Activated T-cell treated with anti-CD3 and anti-CD28 coated beads, Interleukin-2, amount 50 U/mL, for 24 hours (primary cell): ENCODE data around the gene IFITM1.

Experiments used
- DNase-seq: peaks from one replicate; pipeline ENCODE4 v3.0.0-alpha.2; 2020
- H3K27ac Mint-ChIP-seq: 2 replicates; pipeline ENCODE4 v1.8.0; 2020; ENCODE audit warnings: mild to moderate bottlenecking, mixed read lengths
- H3K27me3 Mint-ChIP-seq: 2 replicates; pipeline ENCODE4 v1.8.0; 2020; ENCODE audit warnings: mixed read lengths
- H3K36me3 Mint-ChIP-seq: 2 replicates; pipeline ENCODE4 v1.8.0; 2020; ENCODE audit warnings: low read depth, mixed read lengths
- H3K4me1 Mint-ChIP-seq: 2 replicates; pipeline ENCODE4 v1.8.0; 2020; ENCODE audit warnings: low read depth, mixed read lengths
- H3K4me3 Mint-ChIP-seq: 2 replicates; pipeline ENCODE4 v1.8.0; 2020; ENCODE audit warnings: mild to moderate bottlenecking, moderate library complexity, mixed read lengths
- H3K9me3 Mint-ChIP-seq: 2 replicates; pipeline ENCODE4 v1.8.0; 2020; ENCODE audit warnings: mixed read lengths

Gene IFITM1

GRCh38 chr11:287821-288477, 25.9 kb upstream of the IFITM1 start:
- Mint-ChIP-seq H3K27ac (peak overlapping the region; percentile 92), H3K4me1 (peaks cover 29% of the 10 kb centered on the region), H3K36me3 (peaks cover 8% of the 10 kb centered on the region), H3K4me3 (peak overlapping the region; percentile 82), H3K9me3 (no peaks in the 10 kb centered on the region), H3K27me3 (peaks cover 9% of the 10 kb centered on the region)
- DNase-seq, result peak; percentile 69

DNA sequence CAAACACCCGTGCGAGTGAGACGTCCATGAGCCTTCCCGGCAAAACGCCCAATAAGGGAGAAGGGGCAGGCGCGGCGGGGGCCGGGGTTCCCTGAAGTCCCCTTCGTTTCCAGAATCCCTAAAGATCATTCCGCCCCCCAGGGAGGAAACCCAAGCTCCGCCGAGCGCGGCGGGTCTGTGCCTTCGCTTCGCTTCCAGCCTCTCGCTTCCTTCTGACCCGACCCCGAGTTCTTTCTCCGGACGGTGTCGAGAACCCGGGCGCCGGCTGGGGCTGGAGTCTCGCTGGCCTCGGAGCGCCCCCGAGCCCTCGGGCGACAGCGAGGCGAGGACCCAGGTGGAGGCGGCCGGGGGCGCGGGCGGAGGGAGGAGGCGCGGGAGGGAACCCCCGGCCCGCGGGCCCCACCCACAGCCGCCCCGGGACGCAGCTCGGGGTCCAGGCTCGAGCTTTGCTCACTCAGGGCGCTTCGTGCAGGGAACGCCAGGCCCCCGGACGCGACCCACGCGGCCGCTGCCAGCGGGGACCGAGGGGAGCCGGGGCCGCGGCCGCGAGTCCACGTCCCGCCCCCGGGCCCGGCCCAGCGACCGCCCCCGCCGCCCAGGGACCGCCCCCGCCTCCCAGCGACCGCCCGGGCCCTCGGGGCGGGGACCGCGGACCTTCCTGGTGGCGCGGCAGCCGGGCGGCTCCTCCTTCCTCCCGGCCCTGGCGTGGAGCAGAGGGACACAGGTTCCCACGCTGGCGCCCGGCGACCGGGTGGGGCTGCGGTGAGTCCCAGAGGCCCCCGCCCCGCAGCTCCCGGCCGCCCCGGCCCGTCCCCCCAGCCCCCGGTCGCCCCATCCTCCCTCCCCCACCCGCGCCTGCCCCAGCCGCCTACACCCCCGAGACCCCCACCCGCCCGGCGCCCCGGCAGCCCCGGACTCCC, 25.1 kb upstream of the IFITM1 start, which contains the start of gene PGGHG:
PGGHG (plus strand) TSS at position 649 of the 920 bp plus-strand sequence. CDS start 691 bp downstream, outside the sequence.
- Mint-ChIP-seq H3K4me1 (peaks cover 24% of the 10 kb centered on the region), H3K27me3 (peaks cover 8% of the 10 kb centered on the region), H3K36me3 (peaks cover 11% of the 10 kb centered on the region), H3K9me3 (no peaks in the 10 kb centered on the region), H3K27ac (peak within 1 kb of the TSS; percentile 92), H3K4me3 (peak within 1 kb of the TSS; percentile 82)
- peak; percentile 69 for DNase-seq

GRCh38 chr11:289398-289711, 24.5 kb upstream of the IFITM1 start:
- Mint-ChIP-seq H3K27ac (no peak overlapping the region), H3K36me3 (peaks cover 13% of the 10 kb centered on the region), H3K4me3 (peak overlapping the region; percentile 66), H3K4me1 (peaks cover 22% of the 10 kb centered on the region), H3K9me3 (no peaks in the 10 kb centered on the region), H3K27me3 (peaks cover 8% of the 10 kb centered on the region)
- peak; percentile 42 for DNase-seq

- Mint-ChIP-seq H3K27me3 (peaks cover 8% of the 10 kb centered on the region), H3K27ac (no peak overlapping the region)
These were observed 23.9 kb upstream of the IFITM1 start for GRCh38 chr11:289712-290620.

DNA sequence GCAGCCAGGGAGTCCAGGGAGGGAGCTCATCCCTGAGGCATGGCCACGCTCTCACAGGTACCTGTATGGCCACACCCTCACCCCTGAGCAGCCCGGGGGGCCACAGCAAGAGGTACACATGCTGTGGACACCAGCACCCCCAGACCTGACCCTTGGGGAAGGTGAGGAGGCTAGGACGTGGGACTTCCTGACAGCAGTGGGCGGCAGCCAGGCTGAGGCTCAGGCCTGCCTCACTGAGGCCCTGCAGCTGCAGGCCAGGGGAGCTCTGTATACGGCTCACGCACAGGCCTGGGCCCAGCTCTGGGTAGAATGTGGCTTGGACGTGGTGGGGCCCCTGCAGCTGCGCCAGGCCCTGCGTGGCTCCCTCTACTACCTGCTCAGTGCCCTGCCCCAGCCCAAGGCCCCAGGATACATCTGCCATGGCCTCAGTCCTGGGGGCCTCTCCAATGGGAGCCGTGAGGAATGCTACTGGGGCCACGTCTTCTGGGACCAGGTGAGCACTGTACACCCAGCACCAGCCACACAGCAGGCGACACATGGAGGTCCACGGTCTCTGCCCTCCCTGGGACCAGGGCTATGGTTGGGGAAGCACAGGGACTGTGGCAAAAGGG, 23.1 kb upstream of the IFITM1 start:
- peak; percentile 33 for DNase-seq
- Mint-ChIP-seq H3K27me3 (peaks cover 8% of the 10 kb centered on the region), H3K4me1 (peaks cover 22% of the 10 kb centered on the region), H3K9me3 (no peaks in the 10 kb centered on the region), H3K27ac (no peak overlapping the region), H3K36me3 (peaks cover 15% of the 10 kb centered on the region), H3K4me3 (peak overlapping the region; percentile 31)

More at GRCh38 chr11:289712-290620, 23.9 kb upstream of the IFITM1 start:
- H3K9me3 Mint-ChIP-seq, result no peaks in the 10 kb centered on the region
- H3K4me1 Mint-ChIP-seq, result peaks cover 22% of the 10 kb centered on the region
- peak; percentile 43 for DNase-seq
- peaks cover 15% of the 10 kb centered on the region for H3K36me3 Mint-ChIP-seq
- H3K4me3 Mint-ChIP-seq, result peak overlapping the region; percentile 66

DNA sequence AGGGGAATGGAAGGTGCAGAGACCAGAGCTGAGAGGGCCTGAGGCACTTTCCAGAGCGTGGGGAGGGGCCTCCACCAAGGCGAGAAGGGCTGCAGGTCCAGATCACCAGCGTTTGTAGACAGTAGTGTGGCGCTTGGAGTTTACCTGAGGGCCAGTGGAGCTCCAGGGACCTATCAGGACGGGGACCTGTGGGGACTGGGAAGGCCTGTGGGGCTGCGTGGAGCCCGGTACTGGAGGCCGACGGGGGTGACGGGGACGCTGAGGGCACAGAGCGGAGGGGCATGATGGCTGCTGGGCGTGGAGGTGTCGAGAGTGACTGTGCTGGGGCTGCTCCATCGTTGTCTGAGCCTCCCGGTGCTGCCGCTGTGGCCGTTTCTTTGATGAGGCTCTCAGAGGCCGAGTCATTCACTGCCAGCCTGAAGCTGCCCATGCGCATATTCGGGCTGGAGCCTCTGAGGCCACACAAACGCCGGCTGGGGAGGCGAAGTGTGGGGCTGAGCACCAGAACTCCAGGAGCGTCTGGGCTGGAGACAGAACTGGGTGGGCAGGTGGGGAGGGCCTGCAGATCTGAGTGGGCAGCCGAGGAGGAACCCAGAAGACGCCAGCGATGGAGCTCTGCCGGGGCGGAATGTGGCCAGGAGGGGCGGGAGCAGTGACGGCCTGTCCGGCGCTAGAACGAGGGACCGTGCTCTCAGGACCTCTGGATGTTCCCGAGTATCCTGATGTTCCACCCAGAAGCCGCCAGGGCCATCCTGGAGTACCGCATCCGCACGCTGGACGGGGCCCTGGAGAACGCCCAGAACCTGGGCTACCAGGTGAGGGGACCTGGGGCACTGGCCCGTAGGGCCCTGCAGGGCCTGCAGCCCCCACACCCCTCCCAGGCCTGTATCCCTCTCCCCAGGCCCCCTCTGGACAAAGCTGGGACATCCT, 22.3 kb upstream of the IFITM1 start:
- H3K36me3 Mint-ChIP-seq, result peaks cover 15% of the 10 kb centered on the region
- peaks cover 22% of the 10 kb centered on the region for H3K4me1 Mint-ChIP-seq
- peak overlapping the region; percentile 12 for H3K27ac Mint-ChIP-seq
- H3K27me3 Mint-ChIP-seq, result peaks cover 8% of the 10 kb centered on the region
- H3K4me3 Mint-ChIP-seq, result no peak overlapping the region
- peak; percentile 24 for DNase-seq
- H3K9me3 Mint-ChIP-seq, result no peaks in the 10 kb centered on the region

DNA sequence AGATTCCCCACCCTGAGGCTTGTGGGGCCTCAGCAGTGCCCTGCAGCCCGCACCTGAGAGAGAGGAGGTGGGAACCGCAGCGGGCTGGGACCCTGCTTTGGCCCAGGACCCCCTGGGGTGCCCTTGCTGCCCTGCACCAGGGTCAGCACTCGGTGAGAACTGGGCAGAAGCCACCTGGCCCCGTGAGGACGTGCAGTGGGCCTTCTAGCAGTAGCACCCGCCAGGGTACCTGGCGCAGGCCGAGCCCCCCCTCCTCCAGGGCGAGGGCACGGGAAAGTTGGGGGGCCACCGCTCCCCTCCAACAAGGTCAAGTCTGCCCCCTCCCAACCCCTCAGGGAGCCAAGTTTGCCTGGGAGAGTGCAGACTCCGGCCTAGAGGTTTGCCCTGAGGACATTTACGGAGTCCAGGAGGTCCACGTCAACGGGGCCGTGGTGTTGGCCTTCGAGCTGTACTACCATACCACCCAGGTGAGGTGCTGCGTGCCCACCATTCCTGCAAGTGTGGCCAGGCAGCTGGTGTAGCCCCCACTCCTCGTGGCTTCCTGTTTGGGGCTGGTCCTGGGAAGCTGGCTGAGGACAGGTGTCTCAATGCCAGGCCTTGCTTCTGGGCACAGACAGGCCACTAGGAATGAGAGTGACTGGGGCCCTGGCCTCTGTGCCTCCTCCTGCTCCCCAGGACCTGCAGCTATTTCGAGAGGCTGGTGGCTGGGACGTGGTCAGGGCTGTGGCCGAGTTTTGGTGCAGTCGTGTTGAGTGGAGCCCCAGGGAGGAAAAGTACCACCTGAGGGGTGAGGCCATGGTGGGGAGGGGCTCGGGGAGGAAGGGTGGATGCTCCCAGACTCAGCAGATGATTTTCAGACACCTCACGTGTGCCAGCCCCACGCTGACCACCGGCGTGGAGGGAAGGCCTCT, 21.4 kb upstream of the IFITM1 start:
- H3K4me1 Mint-ChIP-seq, result peaks cover 19% of the 10 kb centered on the region
- H3K27ac Mint-ChIP-seq, result no peak overlapping the region

GRCh38 chr11:293271-293851, 20.5 kb upstream of the IFITM1 start:
- no peaks in the 10 kb centered on the region for H3K9me3 Mint-ChIP-seq

More for the DNA sequence above, 21.4 kb upstream of the IFITM1 start:
- H3K27me3 Mint-ChIP-seq, result peaks cover 5% of the 10 kb centered on the region
- peaks cover 15% of the 10 kb centered on the region for H3K36me3 Mint-ChIP-seq
- H3K4me3 Mint-ChIP-seq, result no peak overlapping the region
- peak; percentile 31 for DNase-seq
- no peaks in the 10 kb centered on the region for H3K9me3 Mint-ChIP-seq

DNA sequence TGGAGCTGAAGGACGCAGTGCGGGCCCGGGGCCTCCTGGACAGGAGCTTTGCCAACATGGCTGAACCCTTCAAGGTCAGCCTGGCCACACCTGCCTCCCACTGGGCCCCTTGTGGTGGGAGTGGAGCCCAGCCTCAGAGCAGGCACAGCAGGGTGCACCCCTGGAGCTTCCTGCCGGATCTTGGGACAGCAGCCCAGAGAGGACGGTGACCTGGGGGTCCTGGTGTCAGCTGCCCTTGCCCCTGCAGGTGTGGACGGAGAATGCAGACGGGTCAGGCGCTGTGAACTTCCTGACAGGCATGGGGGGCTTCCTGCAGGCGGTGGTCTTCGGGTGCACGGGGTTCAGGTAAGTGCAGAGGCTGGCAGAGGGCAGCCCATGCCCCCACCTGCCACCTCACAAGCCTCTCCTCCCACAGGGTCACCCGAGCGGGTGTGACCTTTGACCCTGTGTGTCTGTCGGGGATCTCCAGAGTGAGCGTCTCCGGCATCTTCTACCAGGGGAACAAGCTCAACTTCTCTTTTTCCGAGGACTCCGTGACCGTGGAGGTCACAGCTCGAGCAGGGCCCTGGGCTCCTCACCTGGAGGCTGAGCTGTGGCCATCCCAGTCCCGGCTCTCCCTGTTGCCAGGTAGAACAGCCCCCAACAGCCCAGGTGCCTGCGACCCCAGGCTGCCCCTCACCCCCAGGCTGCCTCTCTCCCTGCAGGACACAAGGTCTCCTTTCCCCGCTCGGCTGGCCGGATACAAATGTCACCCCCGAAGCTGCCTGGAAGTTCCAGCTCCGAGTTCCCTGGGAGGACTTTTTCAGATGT, 19.8 kb upstream of the IFITM1 start:
- H3K4me3 Mint-ChIP-seq, result no peak overlapping the region
- peak; percentile 29 for DNase-seq
- H3K9me3 Mint-ChIP-seq, result no peaks in the 10 kb centered on the region
- H3K27ac Mint-ChIP-seq, result no peak overlapping the region
- H3K4me1 Mint-ChIP-seq, result peaks cover 12% of the 10 kb centered on the region
- H3K36me3 Mint-ChIP-seq, result peaks cover 13% of the 10 kb centered on the region
- H3K27me3 Mint-ChIP-seq, result no peaks in the 10 kb centered on the region

More at GRCh38 chr11:293271-293851, 20.5 kb upstream of the IFITM1 start:
- H3K4me3 Mint-ChIP-seq, result no peak overlapping the region
- H3K27me3 Mint-ChIP-seq, result no peaks in the 10 kb centered on the region
- no peak overlapping the region for H3K27ac Mint-ChIP-seq
- DNase-seq, result peak; percentile 27
- H3K36me3 Mint-ChIP-seq, result peaks cover 13% of the 10 kb centered on the region
- H3K4me1 Mint-ChIP-seq, result peaks cover 13% of the 10 kb centered on the region

- Mint-ChIP-seq H3K27ac (no peak overlapping the region), H3K36me3 (peaks cover 13% of the 10 kb centered on the region), H3K9me3 (no peaks in the 10 kb centered on the region), H3K27me3 (no peaks in the 10 kb centered on the region), H3K4me3 (no peak overlapping the region), H3K4me1 (peaks cover 9% of the 10 kb centered on the region)
- DNase-seq, result no peak
These were observed 19.1 kb upstream of the IFITM1 start for GRCh38 chr11:294780-295179.

- H3K27me3 Mint-ChIP-seq, result no peaks in the 10 kb centered on the region
- H3K4me3 Mint-ChIP-seq, result no peak overlapping the region
- H3K27ac Mint-ChIP-seq, result no peak overlapping the region
- H3K36me3 Mint-ChIP-seq, result peaks cover 13% of the 10 kb centered on the region
- peaks cover 6% of the 10 kb centered on the region for H3K4me1 Mint-ChIP-seq
- no peaks in the 10 kb centered on the region for H3K9me3 Mint-ChIP-seq
- peak; percentile 26 for DNase-seq
These were observed 18.3 kb upstream of the IFITM1 start for GRCh38 chr11:295351-296170.
